Measurements from ENCODE around the gene MED15. TPM values are rescaled to one million over a fixed set of nuclear protein-coding genes. Genes with fewer than 3 reads are reported as not detected.
A peak's percentile ranks its signal among the peaks of the same experiment; 100 is the strongest.

The MED15 gene
- total RNA-seq, 1 donor, result 36.9 TPM

DNA sequence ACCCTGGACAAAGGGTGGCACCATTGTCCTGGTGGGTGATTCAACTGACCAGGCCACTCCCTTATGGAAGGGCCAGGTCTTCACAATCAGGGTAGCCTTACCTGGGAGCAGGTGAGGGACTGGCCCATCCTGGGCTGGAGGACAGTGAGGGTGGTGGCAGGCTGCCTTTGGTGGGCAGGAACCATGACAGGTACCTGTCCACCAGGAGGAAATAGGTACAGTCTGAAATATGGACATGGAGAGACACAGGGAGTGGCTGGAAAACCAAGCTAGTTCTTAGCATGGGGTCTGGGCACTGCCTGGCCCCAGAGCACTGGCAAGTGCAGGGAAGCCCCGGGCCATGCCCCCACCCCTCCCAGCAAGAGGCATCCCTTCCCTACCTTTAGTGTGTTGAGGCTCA, 113.8 kb downstream of the MED15 start:
- Histone ChIP-seq H3K79me2 (ENCODE audit: insufficient read depth, low read length) (no peaks in the 10 kb centered on the region), H3K4me1 (ENCODE audit: insufficient read depth, low read length) (no peaks in the 10 kb centered on the region), H3K4me2 (ENCODE audit: insufficient read depth, low read length) (no peak overlapping the region), H3K9me3 (ENCODE audit: low read depth, low read length) (no peaks in the 10 kb centered on the region), H3K36me3 (ENCODE audit: insufficient read depth, low read length) (no peaks in the 10 kb centered on the region), H2AFZ (ENCODE audit: low read length) (no peak overlapping the region), H3K4me3 (ENCODE audit: insufficient read depth, low read length) (no peak overlapping the region), H3K27me3 (ENCODE audit: insufficient read depth, low read length) (peaks cover 4% of the 10 kb centered on the region), H3K27ac (ENCODE audit: low read depth, low read length) (no peak overlapping the region), H4K20me1 (ENCODE audit: insufficient read depth, low read length) (no peaks in the 10 kb centered on the region)
- TF ChIP-seq, protein P1, sequence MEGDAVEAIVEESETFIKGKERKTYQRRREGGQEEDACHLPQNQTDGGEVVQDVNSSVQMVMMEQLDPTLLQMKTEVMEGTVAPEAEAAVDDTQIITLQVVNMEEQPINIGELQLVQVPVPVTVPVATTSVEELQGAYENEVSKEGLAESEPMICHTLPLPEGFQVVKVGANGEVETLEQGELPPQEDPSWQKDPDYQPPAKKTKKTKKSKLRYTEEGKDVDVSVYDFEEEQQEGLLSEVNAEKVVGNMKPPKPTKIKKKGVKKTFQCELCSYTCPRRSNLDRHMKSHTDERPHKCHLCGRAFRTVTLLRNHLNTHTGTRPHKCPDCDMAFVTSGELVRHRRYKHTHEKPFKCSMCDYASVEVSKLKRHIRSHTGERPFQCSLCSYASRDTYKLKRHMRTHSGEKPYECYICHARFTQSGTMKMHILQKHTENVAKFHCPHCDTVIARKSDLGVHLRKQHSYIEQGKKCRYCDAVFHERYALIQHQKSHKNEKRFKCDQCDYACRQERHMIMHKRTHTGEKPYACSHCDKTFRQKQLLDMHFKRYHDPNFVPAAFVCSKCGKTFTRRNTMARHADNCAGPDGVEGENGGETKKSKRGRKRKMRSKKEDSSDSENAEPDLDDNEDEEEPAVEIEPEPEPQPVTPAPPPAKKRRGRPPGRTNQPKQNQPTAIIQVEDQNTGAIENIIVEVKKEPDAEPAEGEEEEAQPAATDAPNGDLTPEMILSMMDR (IDR thresholded peaks at IDR 0.05; ENCODE audit: extremely low read depth, low read depth, low read length), result no peak
- DNase-seq (ENCODE audit: insufficient read length, low spot score, missing footprints), result no peak

DNA sequence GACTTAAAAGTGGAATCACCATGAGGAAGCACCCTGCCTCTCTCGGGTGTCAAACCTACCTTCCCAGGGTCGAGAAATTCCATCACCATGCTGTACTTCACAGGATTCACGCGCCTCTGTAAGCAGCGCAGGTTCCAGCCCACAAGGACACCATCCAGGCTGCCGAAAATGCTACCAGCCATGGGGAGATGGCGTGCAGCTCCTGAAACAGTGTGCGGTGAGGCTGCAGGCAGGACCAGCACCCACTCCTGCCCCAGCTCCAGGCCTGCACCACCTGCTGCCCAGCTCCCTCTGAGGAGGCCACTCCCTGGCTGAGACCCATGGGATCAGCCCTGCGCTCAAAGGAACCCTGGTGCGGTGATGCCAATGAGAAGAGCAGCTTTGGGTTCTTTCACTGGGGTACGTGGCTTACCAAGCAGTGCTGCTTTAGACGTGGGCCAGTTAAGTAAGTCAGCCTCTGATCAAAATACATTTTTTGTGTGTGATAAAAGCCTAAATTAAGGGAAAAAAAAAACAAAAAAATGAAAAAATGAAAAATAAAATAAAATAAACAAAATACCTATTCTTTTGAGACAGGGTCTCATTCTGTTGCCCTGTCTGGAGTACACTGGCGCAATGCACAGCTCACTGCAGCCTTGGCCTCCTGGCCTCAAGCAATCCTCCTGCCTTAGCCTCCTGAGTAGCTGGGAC, 115.4 kb downstream of the MED15 start:
- TF ChIP-seq, protein P1 (IDR thresholded peaks at IDR 0.05; ENCODE audit: extremely low read depth, low read depth, low read length), result no peak
- Histone ChIP-seq H3K4me1 (ENCODE audit: insufficient read depth, low read length) (no peaks in the 10 kb centered on the region), H4K20me1 (ENCODE audit: insufficient read depth, low read length) (no peaks in the 10 kb centered on the region), H3K27me3 (ENCODE audit: insufficient read depth, low read length) (peaks cover 11% of the 10 kb centered on the region), H3K4me2 (ENCODE audit: insufficient read depth, low read length) (no peak overlapping the region), H3K4me3 (ENCODE audit: insufficient read depth, low read length) (no peak overlapping the region), H3K36me3 (ENCODE audit: insufficient read depth, low read length) (no peaks in the 10 kb centered on the region), H3K79me2 (ENCODE audit: insufficient read depth, low read length) (no peaks in the 10 kb centered on the region), H3K9me3 (ENCODE audit: low read depth, low read length) (no peaks in the 10 kb centered on the region), H3K27ac (ENCODE audit: low read depth, low read length) (no peak overlapping the region), H2AFZ (ENCODE audit: low read length) (no peak overlapping the region)
- DNase-seq (ENCODE audit: insufficient read length, low spot score, missing footprints), result no peak

DNA sequence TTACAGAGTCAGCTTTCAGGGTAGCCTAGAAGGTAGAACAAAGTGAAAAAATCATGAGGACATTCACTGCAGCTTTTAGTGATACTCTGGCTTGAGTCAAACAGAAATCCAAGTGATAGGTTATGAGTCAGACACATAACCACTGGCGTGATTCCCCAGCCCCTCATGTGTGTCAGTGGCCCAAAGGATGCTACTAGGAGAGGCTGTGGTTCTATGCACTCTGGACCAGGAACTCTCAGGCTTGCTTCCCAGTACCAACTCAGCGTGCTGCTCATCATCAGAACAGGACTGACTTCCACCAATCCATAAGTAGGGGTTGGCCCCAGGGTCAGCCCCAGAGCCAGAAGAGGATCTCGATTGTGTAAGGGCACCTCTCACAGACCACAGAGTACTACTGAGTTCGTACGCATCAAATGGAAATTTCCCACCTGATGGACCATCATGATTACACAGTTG, 116.8 kb downstream of the MED15 start:
- Histone ChIP-seq H3K4me3 (ENCODE audit: insufficient read depth, low read length) (no peak overlapping the region), H3K79me2 (ENCODE audit: insufficient read depth, low read length) (no peaks in the 10 kb centered on the region), H3K4me1 (ENCODE audit: insufficient read depth, low read length) (no peaks in the 10 kb centered on the region), H3K27me3 (ENCODE audit: insufficient read depth, low read length) (peaks cover 14% of the 10 kb centered on the region), H4K20me1 (ENCODE audit: insufficient read depth, low read length) (no peaks in the 10 kb centered on the region), H3K4me2 (ENCODE audit: insufficient read depth, low read length) (no peak overlapping the region), H2AFZ (ENCODE audit: low read length) (no peak overlapping the region), H3K9me3 (ENCODE audit: low read depth, low read length) (no peaks in the 10 kb centered on the region), H3K27ac (ENCODE audit: low read depth, low read length) (no peak overlapping the region), H3K36me3 (ENCODE audit: insufficient read depth, low read length) (no peaks in the 10 kb centered on the region)
- DNase-seq (ENCODE audit: insufficient read length, low spot score, missing footprints), result peak; percentile 66
- TF ChIP-seq, protein P1 (IDR thresholded peaks at IDR 0.05; ENCODE audit: extremely low read depth, low read depth, low read length), result no peak

DNA sequence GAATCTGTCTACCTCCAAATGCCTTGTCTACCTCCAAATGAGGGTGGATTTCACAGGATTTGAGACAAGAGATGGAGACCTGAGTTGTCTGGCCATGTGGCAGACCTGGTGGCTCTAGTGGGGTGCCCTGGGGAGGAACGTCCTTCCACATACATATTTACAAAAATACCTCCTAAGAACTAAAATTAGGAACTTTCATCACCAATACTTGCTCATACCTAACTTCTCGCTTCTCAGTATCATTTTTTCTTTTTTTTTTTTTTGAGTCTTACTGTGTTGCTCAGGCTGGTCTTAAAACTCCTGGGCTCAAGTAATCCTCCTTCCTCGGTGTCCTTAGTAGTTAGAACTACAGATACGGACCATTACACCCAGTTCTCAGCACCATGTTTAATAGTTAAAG, 117.9 kb downstream of the MED15 start:
- Histone ChIP-seq H4K20me1 (ENCODE audit: insufficient read depth, low read length) (no peaks in the 10 kb centered on the region), H3K4me1 (ENCODE audit: insufficient read depth, low read length) (no peaks in the 10 kb centered on the region), H3K4me3 (ENCODE audit: insufficient read depth, low read length) (no peak overlapping the region), H3K4me2 (ENCODE audit: insufficient read depth, low read length) (no peak overlapping the region), H3K27me3 (ENCODE audit: insufficient read depth, low read length) (peaks cover 18% of the 10 kb centered on the region), H3K79me2 (ENCODE audit: insufficient read depth, low read length) (no peaks in the 10 kb centered on the region), H2AFZ (ENCODE audit: low read length) (no peak overlapping the region), H3K36me3 (ENCODE audit: insufficient read depth, low read length) (no peaks in the 10 kb centered on the region), H3K27ac (ENCODE audit: low read depth, low read length) (no peak overlapping the region), H3K9me3 (ENCODE audit: low read depth, low read length) (no peaks in the 10 kb centered on the region)
- TF ChIP-seq, protein P1 (IDR thresholded peaks at IDR 0.05; ENCODE audit: extremely low read depth, low read depth, low read length), result no peak
- no peak for DNase-seq (ENCODE audit: insufficient read length, low spot score, missing footprints)

All from osteoblast (primary cell).